GM19328 (cell line): ENCODE results near the gene C13orf46.

Experiments used
- ATAC-seq: cut with Tn5 transposase; IDR thresholded peaks from one replicate; pipeline ENCODE4 v1.9.1; 2021; ENCODE audit warnings: mild to moderate bottlenecking, moderate library complexity; ENCODE audit not compliant: unreplicated experiment

C13orf46 gene

DNA sequence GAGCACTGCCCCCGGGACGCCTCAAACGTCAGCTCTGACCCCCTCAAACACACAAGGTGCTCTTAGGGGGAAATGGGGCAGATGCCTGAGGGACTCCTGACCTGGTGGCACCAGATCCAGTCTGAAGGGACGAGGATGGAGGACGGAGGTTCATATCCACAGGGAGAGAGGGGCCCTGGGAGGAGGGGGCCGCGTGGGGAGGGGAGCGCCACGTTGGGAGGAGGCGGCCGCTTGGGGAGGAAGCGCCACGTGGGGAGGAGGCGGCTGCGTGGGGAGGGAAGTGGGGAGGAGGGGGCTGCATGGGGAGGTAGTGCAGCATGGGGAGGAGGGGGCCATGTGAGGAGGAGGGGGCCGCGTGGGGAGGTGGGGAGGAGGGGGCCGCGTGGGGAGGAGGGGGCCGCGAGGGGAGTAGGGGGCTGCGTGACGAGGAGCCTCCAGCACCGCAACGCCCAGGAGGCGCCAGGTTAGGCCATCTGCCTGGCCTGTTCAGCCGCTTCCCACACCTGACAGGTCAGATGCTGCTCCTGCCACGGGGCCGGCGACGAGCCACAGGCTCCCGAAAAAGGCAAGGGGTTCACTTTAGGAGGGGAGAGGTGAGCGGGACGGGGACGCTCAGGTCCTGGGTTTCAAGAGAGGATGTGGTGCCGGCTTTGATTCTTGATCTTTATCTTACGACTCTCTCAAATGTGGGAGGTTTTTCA lies 36.7 kb upstream of the C13orf46 start:
- no peak for ATAC-seq

DNA sequence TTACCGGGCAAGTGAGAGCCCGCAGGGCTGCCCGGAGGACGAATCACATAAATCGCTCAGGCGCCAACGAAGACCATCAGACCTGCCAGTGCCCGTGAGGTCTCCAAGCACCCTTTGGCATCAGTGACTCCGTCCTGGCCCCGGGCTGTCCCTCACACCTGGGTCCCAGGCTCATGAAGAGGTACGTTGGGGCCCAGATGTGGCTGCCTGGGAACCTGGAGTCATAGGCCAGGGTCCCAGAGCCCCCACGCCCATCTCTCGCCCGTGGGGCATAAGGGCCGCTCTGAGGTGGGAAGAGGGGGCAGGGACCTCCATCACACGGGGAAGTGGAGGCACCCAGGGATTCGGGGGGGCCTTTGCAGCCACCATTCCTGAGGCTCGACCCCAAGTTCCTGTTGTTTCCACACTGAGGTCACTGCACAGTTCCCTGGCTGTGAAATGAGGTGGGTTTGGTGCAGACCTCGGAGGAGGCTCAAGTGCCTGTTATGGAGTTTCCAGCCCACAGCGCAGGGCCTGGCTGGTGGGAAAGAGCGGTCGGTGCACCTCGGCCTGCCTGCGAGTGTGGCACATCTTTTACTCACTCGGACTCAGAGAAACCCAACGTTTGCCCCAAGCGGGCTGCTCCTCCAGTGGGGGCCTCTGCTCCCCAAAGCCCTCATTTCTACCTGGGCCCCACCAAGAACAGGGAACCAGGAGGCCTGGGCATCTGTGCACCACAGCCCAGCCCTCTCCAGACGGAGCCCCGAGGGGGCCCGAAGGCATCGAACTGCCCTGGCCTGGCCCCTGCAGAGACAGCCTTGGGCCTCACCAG lies 35.9 kb upstream of the C13orf46 start:
- no peak for ATAC-seq

DNA sequence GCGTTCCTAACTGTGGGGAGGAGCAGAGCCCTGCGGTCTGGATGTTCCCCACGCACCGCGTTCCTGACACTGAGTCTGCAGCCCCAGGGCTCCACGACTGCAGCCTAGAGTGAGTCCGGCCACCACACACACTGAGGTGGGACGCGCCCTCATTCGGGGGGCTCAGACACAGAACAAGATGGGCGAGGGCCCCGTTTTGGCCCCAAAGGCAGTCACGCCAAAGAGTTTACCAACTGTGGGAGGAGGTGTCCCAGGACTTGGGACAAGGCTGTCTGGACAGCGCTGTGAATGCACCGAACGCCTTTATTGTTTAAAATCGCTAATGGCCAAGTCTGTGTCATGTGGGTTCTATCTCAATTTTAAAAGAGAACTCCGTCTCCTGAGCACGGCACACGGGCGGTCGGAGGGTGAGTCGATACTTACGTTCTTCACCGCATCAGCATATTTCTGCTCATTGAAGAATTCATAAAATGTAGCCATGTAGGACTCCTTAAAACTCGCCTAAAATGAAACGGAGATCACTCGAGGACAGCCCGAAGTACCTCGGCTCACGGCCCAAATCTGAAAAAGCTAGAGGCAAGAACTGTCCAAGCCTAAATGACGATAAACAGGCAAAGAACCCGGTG lies 35.2 kb upstream of the C13orf46 start:
- no peak for ATAC-seq

DNA sequence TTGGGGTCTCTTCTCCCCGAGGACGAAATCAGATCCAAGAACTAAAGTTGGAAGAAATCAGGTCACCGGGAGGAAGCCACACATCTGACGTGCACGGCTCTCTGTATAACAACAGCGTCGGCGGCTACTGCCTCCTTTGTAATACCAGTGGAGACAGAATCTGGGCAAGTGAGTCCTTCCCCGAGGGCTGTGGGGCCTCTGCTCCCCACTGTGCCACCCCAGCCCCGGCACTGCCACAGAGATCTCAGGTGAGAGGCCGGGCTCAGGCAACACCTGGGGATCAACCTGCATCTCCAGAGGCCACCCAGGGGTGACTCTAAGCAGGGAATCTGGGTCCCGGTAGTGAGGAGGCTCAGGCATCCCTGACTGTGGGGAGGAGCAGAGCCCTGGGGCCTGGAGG lies 33.7 kb upstream of the C13orf46 start:
- no peak for ATAC-seq

DNA sequence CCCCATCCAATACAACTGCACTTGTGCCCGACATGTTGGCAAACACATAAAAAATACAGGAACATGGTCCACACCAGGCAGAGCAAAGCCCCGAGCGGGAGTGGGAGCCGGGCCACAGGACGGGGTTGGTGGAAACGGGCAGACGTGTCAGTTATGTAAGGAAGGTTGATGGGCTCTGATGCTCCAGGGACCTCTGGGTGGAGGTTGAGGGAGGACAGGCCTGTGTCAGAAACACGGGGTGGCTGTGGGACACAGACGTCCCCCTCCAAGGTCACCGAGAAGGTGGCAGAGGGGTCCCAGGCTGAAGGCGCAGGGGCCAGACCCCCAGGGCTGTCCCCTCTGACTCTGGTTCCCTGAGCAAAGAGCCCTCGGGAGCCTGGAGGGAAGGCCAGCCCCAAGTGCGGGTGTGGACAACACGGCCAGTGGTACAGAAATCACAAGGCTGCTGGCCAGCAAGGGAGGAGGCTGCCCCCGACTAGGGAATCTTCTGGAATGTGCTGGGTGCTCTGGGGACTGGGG lies 31.4 kb upstream of the C13orf46 start:
- ATAC-seq, result no peak

DNA sequence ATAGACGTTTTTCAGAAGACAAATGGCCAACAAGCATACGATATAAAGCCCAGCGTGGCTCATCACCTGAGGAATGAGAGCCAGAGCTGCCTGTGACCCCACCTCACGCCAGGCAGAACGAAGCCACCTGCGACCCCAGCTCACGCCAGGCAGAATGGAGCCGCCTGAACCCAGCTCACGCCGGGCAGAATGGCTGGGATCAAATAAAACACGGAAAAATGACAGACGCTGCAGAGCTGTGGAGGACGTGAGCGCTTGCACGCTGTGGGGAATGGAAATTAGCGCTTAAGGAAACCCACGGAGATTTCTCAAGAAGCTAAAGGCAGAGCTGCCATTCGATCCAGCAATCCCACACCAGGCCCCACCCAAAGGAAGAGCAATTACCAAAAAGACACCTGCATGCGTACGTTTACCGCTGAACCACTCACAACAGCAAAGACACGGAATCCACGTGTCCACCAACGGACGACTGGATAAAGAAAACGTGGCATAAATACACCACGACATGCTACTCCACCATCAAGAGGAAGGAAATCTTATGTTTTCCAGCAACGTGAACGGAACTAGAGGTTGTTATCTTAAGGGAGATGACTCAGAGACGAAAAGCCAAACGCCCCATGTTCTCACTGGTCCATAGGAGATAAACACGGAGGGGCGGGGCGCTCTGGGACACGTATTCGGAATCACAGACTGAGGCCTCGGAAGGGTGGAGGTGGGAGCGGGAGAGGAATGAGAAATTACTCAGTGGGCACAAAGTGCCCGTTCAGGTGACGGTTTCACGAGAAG lies 30.7 kb upstream of the C13orf46 start:
- ATAC-seq, result no peak

DNA sequence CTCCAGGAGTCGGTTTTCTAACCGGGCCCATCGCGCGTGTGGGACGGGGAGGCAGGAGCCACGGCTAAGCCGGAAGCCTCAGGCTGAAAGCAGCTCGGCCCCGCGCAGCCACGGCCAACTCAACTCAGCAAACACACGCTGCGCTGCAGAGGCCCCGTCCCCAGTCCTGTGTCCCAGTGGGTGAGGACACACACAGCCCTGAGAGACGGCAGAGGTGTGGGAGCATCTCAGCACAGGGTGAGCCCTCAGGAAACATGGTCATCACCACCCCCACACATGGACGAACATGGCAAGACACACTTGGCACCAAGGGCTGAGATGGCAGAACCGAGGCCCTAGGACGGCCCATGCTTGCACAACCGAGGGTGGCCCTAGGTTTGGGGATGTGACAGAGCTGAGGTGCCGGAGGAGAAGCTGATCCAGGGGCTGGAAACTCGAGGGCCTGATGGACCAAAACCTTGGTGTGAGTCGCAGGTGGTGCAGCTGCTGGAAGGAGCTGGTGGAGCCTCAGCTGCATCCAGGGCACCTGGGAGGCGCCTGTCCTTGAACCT lies 29.0 kb upstream of the C13orf46 start:
- ATAC-seq, result no peak

DNA sequence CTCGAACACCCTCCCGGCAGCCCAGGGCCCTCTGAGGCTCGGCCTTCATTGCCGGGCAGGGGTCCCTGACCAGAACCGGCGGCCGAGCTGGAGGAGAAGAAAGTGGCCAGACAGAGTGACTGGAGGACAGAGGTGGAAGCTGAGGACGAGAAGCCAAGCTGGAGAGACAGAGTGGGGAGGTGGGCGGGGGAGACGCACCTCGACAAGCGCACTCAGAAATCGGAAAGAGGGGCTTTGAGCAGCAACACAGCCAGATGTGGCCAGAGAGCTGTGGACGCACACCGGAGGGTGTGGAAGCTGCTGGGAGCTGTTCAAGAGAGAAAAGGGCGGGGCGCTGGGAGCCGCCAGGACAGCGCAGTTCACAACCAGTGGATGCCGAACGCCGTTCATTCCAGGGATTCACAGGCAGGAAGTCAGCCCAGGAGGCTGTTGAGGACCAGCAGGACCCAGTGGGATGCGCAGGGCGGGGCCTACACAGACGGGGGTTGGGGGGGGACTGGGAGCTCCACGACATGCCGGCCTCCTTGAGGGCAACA lies 28.2 kb upstream of the C13orf46 start:
- no peak for ATAC-seq

DNA sequence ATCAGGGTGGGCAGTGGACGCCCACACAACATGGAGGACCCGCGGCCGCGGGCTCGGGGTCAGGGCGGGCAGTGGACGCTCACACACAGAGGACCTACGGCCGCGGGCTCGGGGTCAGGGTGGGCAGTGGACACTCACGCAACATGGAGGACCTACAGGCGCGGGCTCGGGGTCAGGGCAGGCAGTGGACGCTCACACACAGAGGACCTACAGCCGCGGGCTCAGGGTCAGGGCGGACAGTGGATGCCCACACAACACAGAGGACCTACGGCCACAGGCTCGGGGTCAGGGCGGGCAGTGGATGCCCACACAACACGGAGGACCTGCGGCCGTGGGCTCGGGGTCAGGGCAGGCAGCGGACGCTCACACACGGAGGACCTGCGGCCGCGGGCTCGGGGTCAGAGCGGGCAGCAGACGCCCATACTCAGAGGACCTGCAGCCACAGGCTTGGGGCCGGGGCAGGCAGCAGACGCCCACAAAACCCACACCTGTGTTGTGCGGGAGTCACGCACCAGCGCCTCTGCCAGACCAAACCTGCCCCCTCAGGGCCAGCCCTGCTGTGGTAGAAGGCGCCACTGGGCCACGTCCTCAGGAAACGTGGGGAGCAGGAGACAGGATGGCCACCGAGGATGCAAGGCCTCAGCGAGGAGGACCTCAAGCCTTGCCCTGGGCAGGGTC lies 27.6 kb upstream of the C13orf46 start:
- no peak for ATAC-seq

DNA sequence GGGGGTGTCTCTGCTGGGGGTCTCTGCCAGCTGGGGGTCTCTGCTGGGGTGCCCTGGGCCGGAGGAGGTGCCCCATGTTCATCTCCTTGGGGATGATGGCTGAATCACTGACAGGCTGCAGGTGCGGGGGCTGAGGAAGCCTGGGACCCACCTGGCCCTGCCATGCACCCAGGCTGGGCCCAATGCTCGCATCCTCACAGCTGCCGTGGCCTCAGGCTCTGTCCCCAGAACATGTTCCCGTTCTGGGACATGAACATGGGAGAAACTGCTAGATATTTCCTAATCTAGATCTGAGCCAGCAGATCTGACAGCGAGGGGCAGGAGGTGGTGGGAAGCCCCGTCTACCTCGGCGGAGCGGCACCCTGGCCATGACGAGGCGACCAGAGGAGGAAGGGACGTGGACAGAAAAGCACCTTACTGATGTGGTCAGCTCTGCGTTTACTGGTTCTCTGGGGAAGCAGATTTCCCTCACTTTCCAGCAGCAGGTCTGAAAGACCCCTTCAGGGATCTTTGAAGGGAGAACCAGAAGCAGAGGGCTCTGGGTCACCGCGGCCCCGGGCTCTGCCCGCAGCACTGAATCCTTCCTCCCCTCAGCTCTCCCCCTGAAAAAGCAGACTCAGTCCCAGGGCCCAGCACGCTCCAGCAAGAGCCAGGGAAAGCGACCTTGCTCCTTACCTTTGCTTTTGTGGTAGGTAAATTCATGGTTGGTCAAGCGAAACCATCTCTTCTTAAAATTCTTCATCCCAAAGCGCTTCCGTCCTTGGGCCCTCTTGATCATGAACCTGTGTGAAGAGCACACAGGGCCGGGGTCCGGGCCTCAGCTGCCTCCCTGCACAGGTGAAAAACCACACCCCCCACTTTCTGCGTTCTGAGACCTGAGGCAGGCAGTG lies 26.5 kb upstream of the C13orf46 start:
- ATAC-seq, result no peak

DNA sequence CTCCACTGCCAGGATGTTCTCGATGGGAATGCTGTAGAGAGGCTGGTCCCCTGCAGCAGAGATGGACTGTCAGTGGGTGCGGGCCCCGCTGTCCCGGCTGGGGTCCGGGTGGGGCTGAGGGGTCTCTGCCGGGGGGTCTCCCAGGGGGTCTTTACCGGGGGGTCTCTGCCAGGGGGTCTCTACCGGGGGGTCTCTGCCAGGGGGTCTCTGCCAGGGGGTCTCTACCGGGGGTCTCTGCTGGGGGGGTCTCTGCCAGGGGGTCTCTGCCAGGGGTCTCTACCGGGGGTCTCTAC lies 25.7 kb upstream of the C13orf46 start:
- ATAC-seq, result no peak

DNA sequence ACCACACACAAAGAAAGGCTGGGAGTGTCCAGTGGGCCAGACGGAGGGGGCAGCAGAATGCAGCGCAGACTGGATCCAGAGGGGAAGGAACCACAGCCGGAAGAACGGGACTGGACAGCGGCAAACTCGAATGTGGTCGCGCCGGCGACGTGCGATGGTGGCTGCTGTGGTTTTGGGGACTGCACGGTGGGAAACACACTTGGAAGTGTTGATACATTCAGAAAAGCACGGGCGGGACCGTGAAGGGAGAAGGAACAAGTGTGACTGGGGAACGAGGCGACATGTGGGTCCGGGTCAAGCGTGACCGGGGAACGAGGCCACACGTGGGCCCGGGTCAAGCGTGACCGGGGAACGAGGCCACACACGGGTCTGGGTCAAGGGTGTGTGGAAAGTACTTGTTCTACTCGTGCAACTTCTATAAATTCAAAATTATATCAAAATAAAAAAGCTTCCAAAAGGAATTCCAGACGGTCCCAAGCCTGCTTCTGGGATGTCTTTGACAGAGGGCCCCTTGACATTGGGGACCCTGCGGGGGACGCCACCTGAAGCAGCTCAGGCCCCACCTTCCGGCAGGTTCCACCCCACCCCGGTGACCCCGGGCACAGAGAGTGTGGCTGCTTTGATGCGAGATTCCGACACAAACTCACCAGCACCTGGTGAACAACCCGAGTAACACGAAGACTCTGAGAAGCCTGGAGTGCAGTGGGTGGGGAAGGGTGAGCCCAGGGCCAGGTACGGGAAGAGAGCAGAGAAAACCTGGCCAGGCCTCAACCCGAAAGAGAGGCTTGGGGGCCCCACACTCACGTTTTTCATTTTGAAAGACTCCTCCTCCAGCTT lies 25.1 kb upstream of the C13orf46 start:
- no peak for ATAC-seq

DNA sequence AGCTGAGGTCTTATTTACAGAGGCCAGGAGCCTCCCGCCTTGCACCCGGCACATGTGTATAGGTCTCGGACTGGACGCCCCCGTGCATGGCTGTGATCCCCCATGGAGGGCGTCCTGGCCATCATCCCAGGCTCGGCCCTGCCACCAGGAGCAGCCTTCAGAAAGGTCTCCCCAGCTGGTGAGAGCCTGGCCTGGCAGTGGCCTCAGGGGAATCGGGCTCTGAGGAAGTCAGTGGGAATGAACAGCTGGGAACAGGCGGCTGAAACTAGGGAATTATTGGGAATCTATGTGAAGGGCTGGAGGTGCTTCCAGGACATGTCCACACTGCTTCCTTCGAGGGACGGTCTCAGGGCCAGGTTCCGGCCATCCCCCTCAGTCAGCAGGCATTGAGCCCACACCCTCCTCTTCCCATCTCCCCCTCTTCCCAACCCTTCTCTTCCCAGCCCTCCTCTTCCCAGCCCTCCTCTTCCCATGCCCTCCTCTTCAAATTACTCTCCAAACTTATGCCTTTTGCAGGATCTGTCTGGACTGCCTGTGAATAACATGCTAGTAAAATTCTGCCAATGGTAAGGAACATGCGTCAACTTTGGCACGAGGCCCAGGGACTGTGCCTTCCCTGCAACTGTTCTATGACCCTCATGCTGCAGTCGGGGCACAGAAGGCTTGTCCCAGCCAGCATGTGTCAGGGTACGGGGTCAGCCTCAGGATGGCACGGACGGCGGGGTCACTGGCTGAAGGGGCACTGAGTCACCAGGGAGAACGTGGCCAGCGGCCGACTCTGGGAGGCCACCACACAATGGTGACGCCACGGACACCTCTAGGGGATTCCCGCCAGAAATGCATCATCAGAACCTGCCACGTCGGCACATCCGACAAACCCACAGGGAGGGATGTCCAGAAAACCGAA lies 24.2 kb upstream of the C13orf46 start:
- no peak for ATAC-seq

DNA sequence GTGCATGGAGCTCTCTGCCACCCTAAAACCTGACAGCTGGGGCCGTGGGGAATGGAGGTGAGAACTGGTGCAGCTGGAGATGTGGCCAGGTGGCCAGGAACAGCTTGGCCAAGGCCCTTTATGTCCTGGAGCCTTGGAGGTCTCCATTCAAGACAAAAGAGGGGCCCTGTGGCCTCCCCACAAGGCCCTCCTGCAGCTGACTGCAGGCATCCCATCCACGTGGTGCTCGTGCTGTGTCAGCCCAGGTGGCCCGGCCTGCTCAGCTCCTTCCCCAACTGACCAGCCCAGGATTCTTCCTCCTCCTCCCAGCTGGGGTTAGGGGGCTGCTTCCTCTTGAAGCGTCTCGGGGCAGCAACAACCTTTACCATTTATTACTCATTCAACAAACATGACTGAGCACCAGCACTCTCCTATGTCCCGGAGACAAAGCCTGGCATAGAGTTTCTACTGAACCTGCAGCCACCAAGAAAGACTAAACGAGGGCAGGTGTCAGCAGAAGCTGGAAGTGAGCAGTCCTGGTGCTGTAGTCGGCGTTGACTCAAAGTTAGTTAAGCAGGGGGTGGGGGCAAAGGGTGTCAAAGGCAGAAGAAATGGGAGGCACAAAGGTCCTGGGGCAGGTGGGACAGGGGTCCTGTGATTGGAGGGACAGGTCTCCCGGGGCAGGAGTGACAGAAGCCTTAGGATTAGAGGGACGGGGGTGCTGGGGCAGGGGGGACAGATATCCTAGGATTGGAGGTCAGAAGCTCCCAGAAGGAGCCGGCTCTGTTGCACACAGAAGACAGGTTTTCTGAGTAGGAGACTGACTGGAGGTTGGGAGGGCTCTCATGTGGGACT lies 23.3 kb upstream of the C13orf46 start:
- ATAC-seq, result no peak

DNA sequence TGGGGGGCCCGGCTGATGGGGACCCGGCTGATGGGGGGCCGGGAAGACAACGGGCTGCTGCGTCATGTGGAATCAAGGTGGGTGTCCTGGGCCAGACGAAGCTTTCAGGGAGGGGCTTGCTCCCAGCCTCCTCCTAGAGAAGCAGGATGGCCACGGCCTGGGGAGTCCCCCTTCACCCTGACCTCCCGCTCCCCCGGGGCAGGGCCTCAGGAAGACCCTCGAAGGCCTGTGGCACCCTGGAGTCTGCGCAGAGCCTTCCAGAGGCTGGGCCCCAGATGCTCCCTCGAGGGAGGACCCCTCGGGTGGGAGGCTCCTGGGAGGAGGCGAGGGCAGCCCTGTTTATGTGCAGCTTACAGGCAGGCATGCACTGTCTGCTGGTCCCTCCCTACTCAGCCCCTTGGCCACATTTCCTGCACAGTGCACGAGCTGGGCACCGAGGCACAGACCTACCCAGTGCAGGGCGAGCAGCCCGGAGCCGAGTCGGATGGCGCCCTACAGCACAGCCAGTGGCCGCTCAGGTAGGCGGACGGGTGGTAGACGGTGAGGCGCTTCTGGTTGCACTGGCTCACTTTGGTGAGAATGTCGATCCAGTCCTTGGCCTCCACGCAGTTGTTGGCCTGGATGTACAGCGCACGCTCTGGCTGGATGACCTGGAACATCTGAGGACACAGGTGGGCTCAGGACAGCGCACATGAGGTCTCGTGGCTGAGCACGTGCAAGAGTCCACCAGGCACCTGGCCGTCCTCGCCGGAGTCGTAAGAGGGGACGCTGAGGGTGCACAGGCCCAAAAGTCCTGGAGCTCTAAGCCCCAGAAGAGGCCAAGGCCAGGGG lies 22.4 kb upstream of the C13orf46 start:
- ATAC-seq, result no peak
